Parathyroid adenoma (tissue), 2 donors: ENCODE data around the gene AKAP9.

Experiments used
- H2AFZ ChIP-seq: fragments of 300-600 bp; sonication (generic); one replicate; pipeline ENCODE4 v1.7.0; 2017; ENCODE audit warnings: antibody characterized with exemption, mild to moderate bottlenecking
- H3K27ac ChIP-seq: fragments of 300-600 bp; sonication (generic); one replicate; pipeline ENCODE4 v1.7.0; 2017
- H3K27me3 ChIP-seq: fragments of 300-600 bp; sonication (generic); one replicate; pipeline ENCODE4 v1.7.0; 2017; ENCODE audit warnings: low read length; ENCODE audit not compliant: control insufficient read depth, insufficient read depth
- H3K36me3 ChIP-seq: fragments of 300-600 bp; sonication (generic); one replicate; pipeline ENCODE4 v1.7.0; 2017; ENCODE audit warnings: low read length; ENCODE audit not compliant: control insufficient read depth, insufficient read depth
- H3K4me1 ChIP-seq: fragments of 300-600 bp; sonication (generic); one replicate; pipeline ENCODE4 v1.7.0; 2017; ENCODE audit warnings: control low read depth
- H3K4me2 ChIP-seq: fragments of 300-600 bp; sonication (generic); one replicate; pipeline ENCODE4 v1.7.0; 2017; ENCODE audit warnings: low read length
- H3K4me3 ChIP-seq: fragments of 300-600 bp; sonication (generic); one replicate; pipeline ENCODE4 v1.7.0; 2017; ENCODE audit warnings: low read depth, low read length
- H3K79me2 ChIP-seq: fragments of 300-600 bp; sonication (generic); one replicate; pipeline ENCODE4 v1.7.0; 2017; ENCODE audit warnings: control low read depth
- H3K9ac ChIP-seq: fragments of 300-600 bp; sonication (generic); one replicate; pipeline ENCODE4 v1.7.0; 2017; ENCODE audit warnings: mild to moderate bottlenecking
- H3K9me3 ChIP-seq: fragments of 300-600 bp; sonication (generic); one replicate; pipeline ENCODE4 v1.7.0; 2017; ENCODE audit warnings: low read length; ENCODE audit not compliant: control insufficient read depth
- TF ChIP-seq, protein P1 (sequence below): fragments of 300-600 bp; sonication (generic); IDR thresholded peaks from one replicate; pipeline ENCODE4 v1.7.0; 2017; ENCODE audit warnings: antibody characterized with exemption, mild to moderate bottlenecking
- donor health status: primary hyperparathyroidism.

AKAP9 gene

DNA sequence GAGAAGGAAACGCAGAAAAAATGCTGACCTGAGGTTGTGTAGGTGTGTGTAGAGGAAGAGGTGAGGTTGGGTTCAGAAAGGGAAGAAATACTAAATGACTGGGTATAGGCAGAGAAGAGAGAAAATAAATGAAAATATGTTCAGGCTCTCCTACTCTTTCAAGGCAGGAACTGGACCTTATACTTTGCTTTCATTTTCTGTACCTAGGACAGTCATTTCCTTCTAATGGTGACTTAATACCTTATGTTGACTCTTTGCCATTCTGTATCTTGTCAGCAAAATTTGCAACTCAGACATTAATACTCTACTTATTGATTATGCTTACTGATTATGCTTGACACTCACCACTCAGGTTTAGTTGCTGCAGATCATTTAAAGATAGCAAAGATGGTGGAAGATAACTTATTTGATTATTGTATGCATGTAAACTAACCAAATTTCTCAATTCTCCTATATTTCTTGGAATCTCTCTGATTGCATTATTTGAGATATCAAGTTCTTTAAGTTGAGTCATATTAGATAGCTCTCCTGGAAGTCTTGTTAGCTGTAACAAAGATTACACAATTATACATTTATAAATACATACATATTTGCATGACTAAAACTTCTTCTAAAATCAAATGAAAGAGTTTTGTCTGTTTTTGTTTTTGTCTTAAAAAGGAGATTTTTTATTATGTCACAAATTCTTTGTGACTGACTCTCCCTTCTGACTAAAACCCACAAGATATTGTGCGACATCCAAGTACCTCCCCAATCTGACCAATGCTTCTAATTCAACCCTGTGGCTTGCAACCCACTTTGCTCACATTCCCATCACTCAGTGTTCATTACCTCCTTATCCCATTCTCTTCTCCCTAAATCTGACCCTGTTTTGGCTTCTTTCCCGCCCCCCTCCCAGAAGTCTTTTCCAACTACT is 218.3 kb downstream of the AKAP9 start:
- Histone ChIP-seq H3K27me3 (no peaks in the 10 kb centered on the region), H3K9ac (no peak overlapping the region), H3K79me2 (no peaks in the 10 kb centered on the region), H3K9me3 (no peaks in the 10 kb centered on the region), H2AFZ (no peak overlapping the region), H3K36me3 (no peaks in the 10 kb centered on the region), H3K4me2 (no peak overlapping the region), H3K4me1 (no peaks in the 10 kb centered on the region), H3K4me3 (no peak overlapping the region), H3K27ac (no peak overlapping the region)
- TF ChIP-seq, protein P1, sequence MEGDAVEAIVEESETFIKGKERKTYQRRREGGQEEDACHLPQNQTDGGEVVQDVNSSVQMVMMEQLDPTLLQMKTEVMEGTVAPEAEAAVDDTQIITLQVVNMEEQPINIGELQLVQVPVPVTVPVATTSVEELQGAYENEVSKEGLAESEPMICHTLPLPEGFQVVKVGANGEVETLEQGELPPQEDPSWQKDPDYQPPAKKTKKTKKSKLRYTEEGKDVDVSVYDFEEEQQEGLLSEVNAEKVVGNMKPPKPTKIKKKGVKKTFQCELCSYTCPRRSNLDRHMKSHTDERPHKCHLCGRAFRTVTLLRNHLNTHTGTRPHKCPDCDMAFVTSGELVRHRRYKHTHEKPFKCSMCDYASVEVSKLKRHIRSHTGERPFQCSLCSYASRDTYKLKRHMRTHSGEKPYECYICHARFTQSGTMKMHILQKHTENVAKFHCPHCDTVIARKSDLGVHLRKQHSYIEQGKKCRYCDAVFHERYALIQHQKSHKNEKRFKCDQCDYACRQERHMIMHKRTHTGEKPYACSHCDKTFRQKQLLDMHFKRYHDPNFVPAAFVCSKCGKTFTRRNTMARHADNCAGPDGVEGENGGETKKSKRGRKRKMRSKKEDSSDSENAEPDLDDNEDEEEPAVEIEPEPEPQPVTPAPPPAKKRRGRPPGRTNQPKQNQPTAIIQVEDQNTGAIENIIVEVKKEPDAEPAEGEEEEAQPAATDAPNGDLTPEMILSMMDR = no peak
